SIG-M5 treated with dmso at 0.1 percent for 504 hours (cell line): ENCODE data around the gene BRI3BP.
"Not testable (repeated sequence)": the region's sequence is repeated elsewhere in the genome, so short reads cannot be mapped to it uniquely, and the experiment has no call there.

Experiments
- DNase-seq: peaks from one replicate; lab custom pipeline; 2025; ENCODE audit not compliant: unreplicated experiment; lab: John Stamatoyannopoulos, UW

Gene BRI3BP

DNA sequence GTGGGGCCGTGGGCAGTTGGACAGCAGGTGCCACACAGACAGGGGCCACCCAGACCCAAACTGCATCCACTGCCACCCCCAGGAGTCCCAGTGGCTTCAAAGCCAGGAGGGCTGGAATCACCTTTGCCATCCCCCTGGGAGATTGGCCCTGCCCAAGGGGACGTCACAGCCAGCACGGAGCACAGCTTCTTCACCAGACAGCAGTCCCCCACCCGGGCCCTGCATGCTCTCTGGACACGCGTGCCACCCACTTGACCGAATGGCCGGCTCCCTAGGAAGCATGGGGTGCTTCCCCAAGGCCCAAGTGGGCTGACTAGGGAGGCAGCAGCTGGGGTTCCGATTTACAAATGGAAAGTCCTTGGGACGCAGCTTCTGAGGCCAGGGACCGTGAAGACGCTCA is 21.8 kb upstream of the BRI3BP start:
- no peak for DNase-seq

DNA sequence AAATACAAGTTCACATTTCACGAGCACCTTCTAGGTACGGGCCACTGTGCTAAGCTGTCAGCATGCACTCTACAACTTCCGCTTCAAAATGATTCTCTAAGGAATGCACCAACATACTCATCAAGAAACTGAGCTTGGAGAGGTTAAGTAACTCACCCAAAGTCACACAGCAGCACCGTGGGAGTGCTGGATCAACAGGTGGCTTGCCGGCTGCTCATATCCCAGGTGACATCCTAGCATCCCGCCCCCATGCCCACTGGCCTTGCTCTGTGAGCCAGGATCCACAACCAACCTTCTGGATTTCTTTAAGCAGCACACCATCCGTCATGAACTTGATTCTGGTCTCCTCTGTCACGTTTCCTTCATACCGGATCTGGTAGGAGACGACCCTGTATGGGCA is 21.2 kb upstream of the BRI3BP start:
- DNase-seq = no peak

DNA sequence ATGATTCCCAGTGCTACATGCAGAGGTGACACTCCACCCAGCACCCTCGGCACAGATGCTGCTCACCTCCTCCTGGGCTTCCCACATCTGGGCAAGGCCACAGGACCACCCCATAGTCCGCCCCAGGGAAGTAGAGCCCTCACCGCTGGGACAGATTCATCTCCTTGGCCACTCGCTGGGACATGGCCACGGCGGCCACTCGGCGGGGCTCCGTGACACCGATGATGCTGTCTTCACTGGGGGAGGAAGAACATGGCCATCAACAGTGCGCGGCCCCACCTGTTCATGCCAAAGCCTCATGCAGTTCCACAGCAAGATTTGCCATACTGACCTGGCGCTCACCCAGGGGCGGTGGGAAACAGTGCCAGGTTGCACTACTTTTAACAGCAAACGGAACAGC is 18.2 kb upstream of the BRI3BP start:
- no peak for DNase-seq

DNA sequence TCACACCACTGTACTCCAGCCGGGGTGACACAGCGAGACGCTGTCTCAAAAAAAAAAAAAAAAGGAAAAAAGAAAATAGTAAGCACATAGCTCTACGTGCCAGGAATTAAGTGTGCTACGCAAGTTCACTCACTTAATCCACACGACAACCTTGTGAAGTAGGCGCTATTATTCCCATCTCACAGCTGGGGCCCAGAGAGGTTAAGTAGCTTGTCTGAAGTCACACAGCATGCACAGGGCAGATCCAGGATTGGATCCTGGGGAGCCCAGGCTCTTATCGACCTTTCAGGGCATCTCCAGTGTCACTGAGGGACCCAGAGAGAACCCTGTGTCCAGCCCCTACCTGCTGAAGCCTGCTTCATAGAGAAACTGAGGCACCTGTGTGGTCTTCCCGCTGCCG is 16.4 kb upstream of the BRI3BP start:
- DNase-seq = no peak

DNA sequence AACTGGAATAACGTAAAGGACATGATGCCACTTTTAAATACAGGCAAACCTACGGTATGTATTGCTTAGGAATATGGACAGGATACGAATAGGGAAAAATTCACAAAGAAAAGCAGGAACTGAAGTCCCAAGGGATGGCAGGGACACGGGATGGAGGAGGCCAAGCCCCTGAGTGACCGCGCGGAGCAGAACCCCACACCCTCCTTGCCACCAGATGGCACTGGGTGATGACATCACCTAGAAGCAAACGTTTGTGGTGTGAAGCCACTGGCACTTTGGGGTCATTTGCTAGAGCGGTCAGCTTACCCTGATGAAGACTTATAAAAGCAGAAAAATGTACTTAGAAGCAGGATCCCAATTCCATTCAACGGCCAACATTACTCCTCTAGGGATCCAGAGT is 13.9 kb upstream of the BRI3BP start:
- DNase-seq = no peak

DNA sequence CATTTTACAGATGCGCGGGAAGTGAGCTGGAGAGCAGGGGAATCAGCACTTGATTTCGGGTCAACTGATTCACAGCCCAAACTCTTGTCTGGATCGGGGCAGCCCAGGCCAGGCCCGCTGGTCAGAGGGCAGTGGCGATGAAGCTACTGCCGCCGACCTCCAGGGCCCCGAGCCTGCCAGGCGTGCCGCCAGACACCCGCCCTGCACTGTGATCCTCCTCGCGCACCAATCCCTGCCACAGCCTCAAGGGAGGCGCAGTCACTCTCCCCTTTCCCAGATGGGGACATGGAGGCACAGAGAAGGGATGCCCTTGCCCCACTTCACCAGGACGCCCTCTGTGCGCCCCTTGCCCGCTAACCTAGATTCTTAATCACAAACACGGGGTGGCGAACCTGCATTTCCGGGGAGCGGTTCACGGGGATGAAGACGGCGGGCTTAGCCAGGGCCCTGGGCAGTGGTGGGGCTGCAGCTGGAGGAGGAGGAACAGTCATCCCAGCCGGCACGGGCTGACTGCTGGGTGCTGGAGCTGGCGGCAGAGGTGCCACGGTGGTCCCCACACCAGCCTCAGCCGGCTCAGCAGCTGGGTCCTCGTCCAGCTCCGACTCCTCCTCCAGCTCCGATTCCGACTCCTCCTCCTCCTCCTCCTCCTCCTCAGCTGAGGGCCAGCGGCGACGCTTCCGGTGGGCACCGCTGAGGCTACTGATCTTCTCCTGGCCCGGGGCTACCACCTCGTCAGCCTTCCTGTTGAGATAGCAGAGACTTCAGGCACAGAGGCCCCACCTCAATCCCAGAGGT is 13.2 kb upstream of the BRI3BP start:
- DNase-seq = no peak

DNA sequence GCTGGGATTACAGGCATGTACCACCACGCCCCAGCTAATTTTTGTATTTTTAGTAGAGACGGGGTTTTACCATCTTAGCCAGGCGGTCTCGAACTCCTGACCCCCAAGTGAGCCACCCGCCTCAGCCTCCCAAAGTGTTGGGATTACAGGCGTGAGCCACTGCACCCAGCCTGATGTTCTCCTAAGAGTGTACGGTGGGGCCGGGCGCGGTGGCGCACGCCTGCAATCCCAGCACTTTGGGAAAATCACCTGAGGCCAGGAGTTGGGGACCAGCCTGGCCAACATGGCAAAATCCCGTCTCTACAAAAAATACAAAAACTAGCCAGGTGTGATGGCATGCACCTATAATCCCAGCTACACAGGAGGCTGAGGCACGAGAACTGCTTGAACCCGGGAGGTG is 6.6 kb upstream of the BRI3BP start:
- not testable (repeated sequence) for DNase-seq

DNA sequence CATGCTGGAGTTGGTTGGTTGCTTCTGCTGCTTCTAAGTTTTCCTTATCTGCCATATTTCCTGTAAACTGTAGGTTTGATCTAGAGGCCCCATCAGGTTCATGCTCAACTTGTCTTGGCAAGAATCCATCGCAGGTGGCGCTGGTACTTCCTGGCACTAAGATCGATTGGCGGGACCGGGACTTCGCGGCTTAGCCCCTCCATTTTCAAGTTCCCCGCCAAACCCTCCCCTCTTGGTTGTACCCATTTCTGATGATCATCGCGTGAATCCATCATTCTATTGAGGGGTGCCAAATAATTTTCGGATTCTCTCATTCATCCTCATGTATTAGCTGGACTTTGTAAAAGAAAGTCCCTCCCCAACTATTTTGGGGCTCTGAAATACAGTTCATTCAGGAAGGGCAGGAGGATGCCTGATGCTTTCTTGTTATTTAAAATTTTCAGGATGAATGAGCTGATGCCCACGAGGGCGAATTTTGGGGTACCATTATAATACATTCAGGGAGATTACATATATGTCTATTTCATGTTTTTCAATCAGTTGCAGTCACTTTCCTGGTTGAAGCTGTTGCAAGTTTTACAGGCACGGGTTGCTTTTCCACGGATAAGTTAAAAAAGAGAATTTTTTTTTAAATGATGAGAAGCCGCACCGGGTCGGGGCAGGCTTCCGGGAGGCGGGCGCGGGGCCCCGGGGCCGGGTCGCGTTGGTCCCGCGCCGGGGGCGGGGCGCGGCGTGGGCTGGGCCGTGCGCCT is 395 bp upstream of the BRI3BP start:
- DNase-seq = peak; percentile 90

DNA sequence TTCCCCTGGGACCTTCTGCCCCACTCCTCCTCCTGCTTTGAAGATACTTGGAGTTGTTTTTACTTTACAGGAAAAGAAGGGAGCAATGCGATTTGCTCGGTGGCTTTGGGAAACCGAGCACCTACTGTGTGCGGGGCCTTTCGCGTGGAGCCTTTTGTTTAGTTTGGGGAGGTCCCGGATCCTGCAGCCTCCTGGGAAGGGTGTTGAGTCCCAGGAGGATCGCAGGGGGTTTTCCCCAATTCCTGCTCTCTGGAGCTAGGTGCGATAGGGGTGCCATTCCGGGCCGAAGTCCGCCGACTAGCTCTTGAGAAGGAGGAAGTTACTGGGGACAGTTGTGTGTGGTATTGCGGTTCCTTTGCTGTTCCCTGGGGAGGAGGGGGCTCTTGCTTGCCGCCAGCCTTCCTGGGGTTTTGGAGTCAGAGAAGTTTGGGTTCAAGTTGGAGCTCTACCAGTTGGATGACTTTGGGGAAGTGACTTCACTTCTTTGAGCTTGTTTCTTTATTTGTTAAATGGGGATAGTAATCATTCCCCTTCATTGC is 1.1 kb downstream of the BRI3BP start:
- peak; percentile 97 for DNase-seq

DNA sequence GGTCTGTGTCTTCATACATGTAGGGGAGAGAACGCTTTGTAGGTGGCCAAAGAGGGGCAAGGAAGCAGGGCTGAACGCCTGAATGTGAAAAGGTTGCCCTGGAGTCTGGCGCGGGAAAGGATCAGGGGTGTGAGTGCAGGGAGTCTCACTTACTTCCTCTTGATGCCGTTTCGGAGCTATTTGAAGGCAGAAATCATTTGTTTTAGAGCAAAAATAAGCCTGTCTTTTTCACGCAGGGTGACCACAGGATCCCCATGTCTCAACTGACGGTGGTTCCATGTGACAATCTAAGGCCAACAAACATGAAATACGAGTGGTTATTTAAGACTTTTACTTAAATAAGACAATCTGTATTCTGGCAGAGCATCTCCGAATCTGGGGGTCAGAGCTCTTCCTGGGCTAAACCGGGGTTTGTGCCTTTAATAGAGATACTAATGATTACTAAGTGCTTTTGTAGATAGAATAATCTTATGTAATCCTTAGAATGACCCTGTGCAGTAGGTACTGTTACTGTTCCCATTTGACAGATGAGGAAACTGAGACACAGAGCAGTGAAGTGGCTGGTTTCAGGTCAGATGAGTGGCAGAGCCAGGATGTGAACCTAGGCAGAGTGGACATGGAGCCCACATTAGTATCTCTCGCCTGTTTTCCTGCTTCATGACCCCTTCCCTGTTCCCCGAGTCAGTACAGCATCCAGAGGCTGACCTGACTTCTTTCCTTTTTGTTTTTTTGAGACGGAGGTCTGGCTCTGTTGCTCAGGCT is 1.9 kb downstream of the BRI3BP start:
- peak; percentile 75 for DNase-seq

DNA sequence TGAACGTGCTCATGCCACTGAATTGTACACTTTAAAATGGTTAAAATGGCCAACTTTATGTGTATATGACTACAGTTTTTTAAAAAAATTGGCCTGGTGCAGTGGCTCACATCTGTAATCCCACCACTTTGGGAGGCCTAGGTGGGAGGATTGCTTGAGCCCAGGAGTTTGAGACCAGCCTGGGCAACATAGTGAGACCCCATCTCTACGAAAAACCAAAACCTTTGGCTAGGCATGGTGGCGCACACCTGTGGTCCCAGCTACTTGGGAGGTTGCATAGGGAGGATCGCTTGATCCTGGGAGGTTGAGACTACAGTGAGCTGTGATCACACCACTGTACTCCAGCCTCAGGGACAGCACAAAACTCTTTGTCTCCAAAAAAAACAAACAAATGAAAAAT is 5.3 kb downstream of the BRI3BP start:
- DNase-seq = no peak

DNA sequence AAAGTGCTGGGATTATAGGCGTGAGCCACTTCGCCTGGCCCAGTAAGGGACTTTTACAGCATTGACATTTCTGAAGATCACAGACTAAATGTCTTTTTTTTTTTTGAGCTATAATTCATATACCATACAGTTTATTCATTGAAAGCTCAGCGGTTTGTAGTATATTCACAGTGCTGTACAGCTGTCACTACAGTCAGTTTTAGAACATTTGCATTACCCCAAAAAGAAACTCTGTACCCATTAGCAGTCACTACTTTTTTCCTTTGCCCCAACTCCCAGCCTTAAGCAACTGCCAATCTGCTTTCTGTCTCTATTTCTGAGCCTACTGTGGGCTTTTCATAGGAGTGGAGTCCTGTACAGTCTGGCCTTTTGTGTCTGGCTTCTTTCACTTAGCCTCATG is 8.2 kb downstream of the BRI3BP start:
- no peak for DNase-seq

DNA sequence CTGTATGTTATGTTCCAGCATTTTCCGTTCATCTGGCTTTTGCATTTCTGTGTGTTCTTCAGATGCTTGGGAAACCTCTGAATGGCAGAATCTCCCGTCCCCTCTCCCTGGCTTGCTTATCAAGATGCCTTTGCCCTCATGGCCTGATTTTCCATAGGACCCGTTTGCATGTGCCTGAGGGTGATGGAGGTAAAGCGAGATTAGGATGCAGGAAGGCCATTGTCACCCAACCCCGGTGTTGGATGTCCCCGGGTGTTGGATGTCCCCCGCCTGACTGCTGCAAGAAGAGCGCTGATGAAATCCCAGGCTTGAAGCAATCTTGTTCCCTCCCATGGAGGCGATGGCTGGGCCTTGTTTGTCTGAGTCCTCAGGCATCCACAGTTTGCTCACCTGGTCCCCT is 9.6 kb downstream of the BRI3BP start:
- no peak for DNase-seq

DNA sequence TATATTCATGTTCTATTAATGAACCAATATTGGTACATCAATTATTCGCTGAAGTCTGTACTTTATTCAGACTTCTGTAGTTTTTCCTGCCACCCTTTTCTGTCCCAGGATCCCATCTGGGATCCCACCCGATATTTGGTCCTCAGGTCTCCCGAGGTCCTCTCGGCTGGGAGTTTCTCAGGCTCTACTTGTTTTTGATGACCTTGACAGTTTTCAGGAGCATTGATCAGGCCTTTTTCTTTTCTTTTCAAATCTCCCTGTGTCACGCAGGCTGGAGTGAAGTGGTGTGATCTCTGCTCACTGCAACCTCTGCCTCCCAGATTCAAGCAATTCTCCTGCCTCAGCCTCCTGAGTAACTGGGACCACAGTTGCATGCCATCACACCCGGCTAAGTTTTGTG is 11.2 kb downstream of the BRI3BP start:
- no peak for DNase-seq

DNA sequence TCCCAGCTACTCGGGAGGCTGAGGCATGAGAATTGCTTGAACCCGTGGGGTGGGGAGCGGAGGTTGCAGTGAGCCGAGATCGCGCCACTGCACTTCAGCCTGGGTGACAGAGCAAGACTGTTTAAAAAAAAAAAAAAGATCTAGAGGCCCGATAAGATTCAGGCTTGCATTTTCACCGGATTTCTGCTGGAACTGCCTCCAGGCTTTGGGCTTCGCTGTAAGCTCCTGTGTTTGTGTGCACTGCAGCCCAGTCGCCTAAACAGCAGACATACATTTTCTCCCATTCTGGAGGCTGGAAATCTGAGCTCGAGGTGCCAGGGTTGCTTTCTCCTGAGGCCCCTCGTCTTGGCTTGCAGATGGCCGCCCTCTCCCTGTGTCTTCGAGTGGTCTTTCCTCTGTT is 12.2 kb downstream of the BRI3BP start:
- no peak for DNase-seq

DNA sequence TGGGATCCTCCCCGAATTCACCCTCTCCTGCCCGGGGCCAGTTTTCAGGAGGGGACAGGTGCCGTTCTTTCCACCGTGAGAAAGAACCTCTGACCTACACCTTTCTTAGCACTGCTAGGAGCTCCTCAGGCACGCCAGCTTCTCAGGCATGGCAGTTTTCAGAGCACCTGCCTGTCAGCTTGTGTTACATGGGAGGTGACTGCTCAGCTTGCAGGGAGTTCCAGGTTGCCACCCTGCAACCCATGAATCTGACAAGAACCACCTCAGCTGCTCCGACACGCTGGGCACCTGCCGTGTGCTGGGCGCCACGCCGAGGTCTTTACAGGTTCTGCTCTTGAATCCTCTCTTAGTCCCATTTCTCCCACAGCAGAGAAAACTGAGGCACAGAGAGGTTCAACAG is 12.9 kb downstream of the BRI3BP start:
- DNase-seq = no peak

DNA sequence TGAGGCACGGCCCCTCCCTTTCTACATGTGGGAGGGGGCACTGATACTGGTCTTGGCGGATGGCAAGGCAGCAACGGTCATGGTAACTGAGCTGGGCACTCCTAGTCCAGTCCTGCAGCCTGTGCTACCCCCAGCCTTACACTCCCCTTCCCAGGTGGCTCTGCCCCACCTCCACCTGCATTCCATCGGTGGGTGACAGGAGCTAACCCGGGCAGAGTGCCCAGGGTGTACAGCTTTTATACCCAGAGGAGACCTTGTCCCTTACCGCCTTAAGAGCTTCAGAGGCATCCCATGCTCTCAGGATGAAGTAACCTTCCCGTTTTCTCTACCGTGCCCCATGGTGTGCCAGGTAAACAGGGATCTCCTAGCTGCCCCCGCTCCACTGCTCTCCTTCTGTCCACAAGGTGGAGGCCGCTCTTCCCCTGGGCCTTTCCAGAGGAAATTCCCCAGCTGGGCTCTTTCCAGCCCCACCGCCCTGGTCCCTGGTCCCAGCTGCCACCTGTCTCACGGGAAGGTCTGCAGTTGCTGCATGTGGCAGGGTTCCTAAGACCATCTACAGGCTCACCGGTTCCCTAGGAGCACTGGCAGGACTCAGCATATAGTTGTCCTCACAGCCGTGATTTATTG is 20.5 kb downstream of the BRI3BP start:
- no peak for DNase-seq

DNA sequence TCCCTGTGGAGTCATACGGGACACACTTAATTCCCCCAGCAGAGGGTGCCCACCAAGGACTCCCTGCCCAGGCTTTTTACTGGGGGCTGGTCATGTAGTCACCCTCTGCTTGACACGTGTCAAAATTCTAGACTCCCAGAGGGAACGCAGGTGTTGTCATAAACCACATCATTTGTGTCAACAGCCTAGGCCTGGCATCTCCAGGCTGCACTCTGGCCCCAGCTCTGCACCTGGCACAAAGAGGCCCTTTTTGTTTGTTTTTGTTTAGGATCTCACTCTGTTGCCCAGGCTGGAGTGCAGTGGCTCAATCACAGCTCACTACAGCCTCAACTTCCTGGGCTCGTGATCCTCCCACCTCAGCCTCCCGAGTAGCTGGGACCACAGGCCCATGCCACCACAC is 21.1 kb downstream of the BRI3BP start:
- DNase-seq = no peak

DNA sequence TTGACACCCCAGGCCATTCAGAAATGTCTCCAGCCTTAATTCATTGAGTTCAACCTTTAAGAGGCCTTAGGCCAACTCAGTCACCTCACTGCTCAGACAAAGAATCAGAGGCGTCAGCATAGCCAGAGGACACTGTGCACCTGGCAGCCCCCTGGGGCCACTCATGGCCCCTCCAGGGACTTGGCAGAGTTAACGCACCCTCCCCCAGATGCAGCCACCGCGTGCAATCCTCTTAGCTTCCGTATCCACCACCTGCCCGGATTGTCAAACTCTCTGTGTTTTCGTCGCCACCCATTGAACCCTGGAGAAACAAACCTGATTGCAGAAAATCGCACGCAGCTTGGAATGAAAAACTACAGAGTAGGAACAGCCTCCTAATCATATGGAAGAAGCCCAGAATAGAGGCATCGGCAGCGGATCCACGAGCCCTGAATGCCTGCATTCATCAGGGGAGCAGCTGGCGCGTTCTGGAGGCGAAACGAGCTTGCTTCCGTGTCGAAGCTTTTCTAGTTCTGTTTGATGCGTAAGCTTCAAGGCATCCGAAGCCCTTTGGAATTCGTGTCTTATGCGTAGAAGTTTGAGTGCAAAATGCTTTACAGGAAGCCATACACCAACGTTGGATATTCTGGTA is 22.4 kb downstream of the BRI3BP start:
- DNase-seq = no peak

DNA sequence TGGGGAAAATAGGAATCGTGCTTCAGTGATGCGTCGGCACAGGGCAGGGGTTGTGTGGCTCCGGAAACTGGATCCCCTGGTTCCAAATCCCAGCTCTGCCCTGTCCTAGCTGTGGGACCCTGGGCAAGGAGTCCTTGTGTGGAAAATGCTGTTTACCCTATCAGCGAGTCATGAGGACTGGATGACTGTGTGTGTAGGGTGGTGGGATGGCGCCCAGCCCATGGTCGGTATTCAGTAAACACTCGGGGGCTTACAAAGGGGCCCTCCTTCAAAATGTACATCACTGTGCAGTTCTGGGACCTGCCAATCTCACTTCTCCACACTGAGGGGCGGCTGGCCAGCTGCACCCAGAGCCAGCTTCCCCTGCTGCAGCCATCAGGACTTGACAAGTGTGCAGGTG is 24.4 kb downstream of the BRI3BP start:
- DNase-seq = no peak

DNA sequence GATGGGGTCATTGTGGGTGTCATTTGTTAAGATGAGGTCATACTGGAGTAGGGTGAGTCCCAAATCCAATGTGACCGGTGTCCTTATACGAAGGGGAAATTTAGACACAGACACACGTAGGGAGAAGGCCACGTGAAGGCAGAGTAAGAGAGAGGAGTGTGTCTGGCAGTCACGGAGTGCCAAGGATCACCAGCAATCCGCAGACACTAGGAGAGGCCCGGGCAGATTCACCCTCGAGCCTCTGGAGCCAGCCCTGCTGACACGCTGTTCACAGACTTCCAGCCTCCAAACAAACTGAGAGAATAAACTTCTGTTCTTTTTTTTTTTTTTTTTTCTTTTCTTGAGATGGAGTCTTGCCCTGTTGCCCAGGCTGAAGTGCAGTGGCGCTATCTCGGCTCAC is 24.9 kb downstream of the BRI3BP start:
- DNase-seq = no peak
